ENCODE results near the gene AGBL2. TPM values are rescaled to one million over a fixed set of nuclear protein-coding genes. Genes with fewer than 3 reads are reported as not detected.

Gene AGBL2
- total and polyA plus RNA-seq, 11 donors: 0.03 to 1.4 (median 0.37) TPM; not detected in 6

GRCh38 chr11:47626234-47626633 is 88.9 kb downstream of the AGBL2 start:
- Histone ChIP-seq H3K9me3 (no peaks in the 10 kb centered on the region), H3K4me1 (peaks cover 0 to 6% (median 0%) of the 10 kb centered on the region in 12 donors), H3K27me3 (no peaks in the 10 kb centered on the region), H3K4me3 (no peak overlapping the region), H3K27ac (no peak overlapping the region), H3K36me3 (peaks cover 3 to 100% (median 100%) of the 10 kb centered on the region in 9 donors)
- no peak for ATAC-seq
- TF ChIP-seq POLR2A (IDR thresholded peaks at IDR 0.05) (no peak), CTCF (IDR thresholded peaks at IDR 0.05) (no peak)
- no peak for DNase-seq
- intact Hi-C loops (cut with DNase I): no loop called here
- 91 to 98% (median 97%) methylated on average over 8 of the region's 8 CpGs for WGBS, 4 donors

GRCh38 chr11:47620836-47621378 is 94.3 kb downstream of the AGBL2 start:
- Histone ChIP-seq H3K4me1 (peaks cover 0 to 12% (median 3%) of the 10 kb centered on the region in 12 donors), H3K27me3 (no peaks in the 10 kb centered on the region), H3K27ac (no peak overlapping the region), H3K36me3 (peaks cover 0 to 98% (median 79%) of the 10 kb centered on the region in 9 donors), H3K4me3 (no peak overlapping the region), H3K9me3 (no peaks in the 10 kb centered on the region)
- intact Hi-C loops (cut with DNase I): no loop called here
- WGBS, 4 donors: 78 to 88% (median 84%) methylated on average over 2 of the region's 2 CpGs
- ATAC-seq (no peak), DNase-seq (no peak)
- TF ChIP-seq CTCF (IDR thresholded peaks at IDR 0.05): no peak
- no peak for TF ChIP-seq POLR2A (IDR thresholded peaks at IDR 0.05)

GRCh38 chr11:47617417-47617809 is 97.8 kb downstream of the AGBL2 start:
- DNase-seq (no peak), ATAC-seq (no peak)
- H3K4me1 ChIP-seq: peaks cover 0 to 12% (median 3%) of the 10 kb centered on the region in 12 donors
- H3K4me3 ChIP-seq: no peak overlapping the region
- TF ChIP-seq CTCF (IDR thresholded peaks at IDR 0.05): peak in 1 of 12 donors; percentile 4
- TF ChIP-seq POLR2A (IDR thresholded peaks at IDR 0.05): no peak
- peak overlapping the region in 2 of 12 donors; percentile 3 to 4 for H3K27ac ChIP-seq
- WGBS, 4 donors: 49 to 59% (median 51%) methylated on average over 3 of the region's 3 CpGs
- H3K27me3 ChIP-seq: no peaks in the 10 kb centered on the region
- peaks cover 0 to 67% (median 44%) of the 10 kb centered on the region in 9 donors for H3K36me3 ChIP-seq
- no peaks in the 10 kb centered on the region for H3K9me3 ChIP-seq
- intact Hi-C loops (cut with DNase I): loop anchor here in 6 of 10 donors (2.0 to 10.0 kb wide), 5 partner anchors 50 to 243 kb away; partner anchors contain the start of genes PTPMT1 (in 1 of the 6) and SPI1 (in 1 of the 6)

GRCh38 chr11:47616726-47617416 is 98.3 kb downstream of the AGBL2 start:
- no peak overlapping the region for H3K4me3 ChIP-seq
- intact Hi-C loops (cut with DNase I): loop anchor here in 6 of 10 donors (2.0 to 10.0 kb wide), 5 partner anchors 50 to 242 kb away; partner anchors contain the start of genes PTPMT1 (in 1 of the 6) and SPI1 (in 1 of the 6)
- peaks cover 0 to 62% (median 39%) of the 10 kb centered on the region in 9 donors for H3K36me3 ChIP-seq

More at GRCh38 chr11:47616726-47617416, 98.3 kb downstream of the AGBL2 start:
- Histone ChIP-seq H3K27ac (peak overlapping the region in 1 of 12 donors; percentile 4), H3K4me1 (peaks cover 0 to 12% (median 3%) of the 10 kb centered on the region in 12 donors), H3K27me3 (no peaks in the 10 kb centered on the region), H3K9me3 (no peaks in the 10 kb centered on the region)
- TF ChIP-seq POLR2A (IDR thresholded peaks at IDR 0.05): no peak
- TF ChIP-seq CTCF (IDR thresholded peaks at IDR 0.05): peak; percentile 19 to 85 (median 70)
- WGBS, 4 donors: 80 to 87% (median 86%) methylated on average over 10 of the region's 10 CpGs
- ATAC-seq: peak; percentile 49 to 85 (median 82)
- peak in 4 of 5 donors; percentile 46 to 66 (median 62) for DNase-seq
